Superior temporal gyrus (tissue), 1 donor: ENCODE measurements around the gene WNT10A.
"Not testable (repeated sequence)": the region's sequence is repeated elsewhere in the genome, so short reads cannot be mapped to it uniquely, and the experiment has no call there.

Experiments
- DNase-seq: peaks from one replicate; pipeline ENCODE4 v3.0.0-alpha.2; 2016; ENCODE audit errors: extremely low spot score

WNT10A gene

DNA sequence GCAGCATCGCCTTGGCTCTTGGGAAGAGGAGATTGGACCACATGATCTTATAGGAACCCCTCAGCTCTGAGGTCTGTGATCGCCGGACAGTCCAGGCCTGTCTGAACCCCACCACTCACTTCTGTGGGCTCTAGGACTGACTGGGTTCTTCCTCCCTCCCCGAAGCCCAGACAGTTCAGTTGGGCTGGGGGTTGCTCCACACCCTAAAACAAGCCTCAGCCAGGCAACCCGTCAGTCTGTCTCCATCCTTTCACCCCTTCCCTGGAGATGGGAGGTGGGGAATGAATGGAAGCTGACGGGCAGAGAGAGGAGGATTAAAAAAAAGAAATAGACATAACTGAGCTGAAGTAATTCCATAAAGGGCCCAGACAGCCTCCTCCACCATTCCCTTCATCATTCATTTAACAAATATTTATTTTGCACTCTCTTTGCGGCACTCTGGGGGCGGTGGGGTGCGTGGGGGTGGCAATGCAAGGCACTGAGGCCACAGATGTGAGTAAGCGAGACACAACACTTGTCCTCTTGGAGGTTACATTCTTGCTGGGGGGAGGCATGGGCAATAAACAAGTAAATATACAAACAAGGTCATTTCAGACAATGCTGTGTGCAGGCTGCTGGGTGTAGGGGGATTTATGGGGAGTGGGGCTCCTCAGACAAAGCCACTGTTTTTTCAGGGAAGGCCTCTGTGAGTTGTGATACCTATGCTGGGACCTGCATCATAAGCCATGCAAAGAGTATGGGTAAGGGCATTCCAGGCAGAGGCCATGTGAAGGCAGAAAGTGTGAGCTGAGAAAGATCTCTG lies 12.9 kb downstream of the WNT10A start:
- no peak for DNase-seq

DNA sequence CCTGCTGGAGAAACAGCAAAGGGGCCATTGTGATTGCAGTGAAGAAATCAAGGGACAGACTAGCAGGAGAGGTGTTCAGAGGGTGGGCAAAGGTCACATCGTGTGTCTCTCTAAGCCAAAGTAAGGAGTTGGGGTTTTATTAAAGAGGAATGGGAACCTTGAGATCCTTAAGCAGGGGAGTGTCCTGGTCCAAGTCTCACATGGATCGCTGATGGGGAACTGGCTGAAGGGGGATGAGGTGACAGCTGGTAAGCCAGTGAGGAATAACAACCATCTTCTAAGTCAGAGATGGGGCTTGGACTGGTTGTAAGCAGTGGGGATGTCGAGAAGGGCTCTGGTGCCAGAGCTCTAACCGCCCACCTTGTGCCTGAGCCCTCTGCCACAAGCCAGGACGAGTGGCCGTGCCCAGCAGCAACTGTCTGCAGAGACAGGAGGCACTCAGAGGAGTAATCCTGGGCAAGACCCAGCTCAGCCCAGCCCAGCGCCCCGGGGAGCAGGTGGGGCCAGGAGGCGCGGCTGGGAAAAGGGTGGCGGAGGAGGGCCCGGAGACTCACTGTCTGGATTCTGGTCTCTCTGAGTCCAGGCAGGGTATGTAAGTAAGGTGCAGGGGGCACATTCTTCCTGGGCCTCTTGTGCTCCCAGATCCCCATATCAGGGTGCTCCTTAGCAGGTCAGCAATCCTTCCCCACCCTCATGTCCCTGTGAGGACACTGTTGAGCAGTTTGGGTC lies 13.7 kb downstream of the WNT10A start:
- no peak for DNase-seq

DNA sequence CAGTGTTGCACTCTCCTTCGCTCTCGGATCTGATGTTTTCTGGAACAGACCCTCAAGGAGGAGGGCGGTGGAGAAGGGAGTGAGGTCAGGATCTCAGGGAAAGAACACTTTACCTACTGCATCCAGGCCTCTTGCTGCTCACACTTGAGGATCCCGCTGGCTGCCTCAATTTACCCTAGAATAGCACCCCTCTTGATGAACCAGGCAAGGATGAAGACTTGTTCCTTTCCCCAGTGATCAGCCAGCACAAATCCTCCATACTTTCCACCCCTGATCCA lies 14.2 kb downstream of the WNT10A start:
- no peak for DNase-seq

DNA sequence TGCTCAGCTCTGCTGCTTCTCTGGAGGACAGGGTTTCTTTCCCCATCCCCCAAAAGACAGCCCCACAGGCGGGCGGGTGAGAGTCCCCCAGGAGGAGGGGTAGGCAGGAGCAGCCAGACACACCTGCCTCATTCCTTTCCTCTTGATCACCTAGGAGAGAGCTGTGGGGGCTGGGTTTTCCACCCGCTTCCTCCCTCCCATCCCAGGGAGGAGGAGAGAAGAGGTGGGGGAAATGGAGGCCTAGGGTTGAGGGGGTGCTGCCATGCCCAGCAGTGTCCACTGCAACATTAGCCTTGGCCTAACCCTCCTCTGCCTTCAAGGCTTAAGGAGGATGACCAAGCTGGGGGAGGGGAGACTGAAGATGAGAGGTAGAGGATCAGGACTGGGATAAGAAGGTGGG lies 14.7 kb downstream of the WNT10A start:
- DNase-seq: no peak

DNA sequence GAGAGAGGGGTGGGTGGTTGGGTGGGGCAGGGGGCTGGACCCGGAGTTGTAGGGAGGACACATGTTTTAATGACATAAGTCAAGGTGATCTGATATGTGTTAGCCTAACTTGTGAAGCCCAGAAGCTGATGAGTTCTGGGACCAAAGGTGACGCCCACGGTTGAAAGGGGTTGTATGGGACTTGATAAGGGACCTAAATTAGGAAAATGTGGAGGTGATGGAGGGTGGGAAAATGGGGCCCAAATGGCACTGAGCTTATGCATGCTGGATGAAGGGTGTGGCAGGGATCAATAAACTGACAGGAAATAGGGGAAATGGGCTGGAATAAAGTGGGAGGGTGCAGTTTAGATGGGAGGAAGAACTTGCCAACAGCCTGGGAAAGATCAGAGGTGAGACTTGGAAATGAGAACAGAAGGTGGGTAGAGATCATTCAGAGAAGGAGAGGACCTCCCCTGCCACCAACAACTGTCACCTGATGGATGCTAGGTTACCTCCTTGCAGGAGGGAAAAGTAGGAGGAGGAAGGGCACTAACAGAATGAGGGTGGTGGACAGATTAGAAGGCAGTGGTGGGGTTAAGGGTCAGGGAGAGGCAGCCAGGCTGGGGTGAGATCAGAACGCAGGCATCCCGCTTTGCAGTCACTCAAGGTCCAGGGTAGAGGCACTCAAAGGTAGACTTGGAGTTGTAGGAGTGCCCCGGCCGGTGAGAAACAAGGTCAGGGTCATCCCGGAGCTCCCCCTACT lies 15.3 kb downstream of the WNT10A start:
- no peak for DNase-seq

DNA sequence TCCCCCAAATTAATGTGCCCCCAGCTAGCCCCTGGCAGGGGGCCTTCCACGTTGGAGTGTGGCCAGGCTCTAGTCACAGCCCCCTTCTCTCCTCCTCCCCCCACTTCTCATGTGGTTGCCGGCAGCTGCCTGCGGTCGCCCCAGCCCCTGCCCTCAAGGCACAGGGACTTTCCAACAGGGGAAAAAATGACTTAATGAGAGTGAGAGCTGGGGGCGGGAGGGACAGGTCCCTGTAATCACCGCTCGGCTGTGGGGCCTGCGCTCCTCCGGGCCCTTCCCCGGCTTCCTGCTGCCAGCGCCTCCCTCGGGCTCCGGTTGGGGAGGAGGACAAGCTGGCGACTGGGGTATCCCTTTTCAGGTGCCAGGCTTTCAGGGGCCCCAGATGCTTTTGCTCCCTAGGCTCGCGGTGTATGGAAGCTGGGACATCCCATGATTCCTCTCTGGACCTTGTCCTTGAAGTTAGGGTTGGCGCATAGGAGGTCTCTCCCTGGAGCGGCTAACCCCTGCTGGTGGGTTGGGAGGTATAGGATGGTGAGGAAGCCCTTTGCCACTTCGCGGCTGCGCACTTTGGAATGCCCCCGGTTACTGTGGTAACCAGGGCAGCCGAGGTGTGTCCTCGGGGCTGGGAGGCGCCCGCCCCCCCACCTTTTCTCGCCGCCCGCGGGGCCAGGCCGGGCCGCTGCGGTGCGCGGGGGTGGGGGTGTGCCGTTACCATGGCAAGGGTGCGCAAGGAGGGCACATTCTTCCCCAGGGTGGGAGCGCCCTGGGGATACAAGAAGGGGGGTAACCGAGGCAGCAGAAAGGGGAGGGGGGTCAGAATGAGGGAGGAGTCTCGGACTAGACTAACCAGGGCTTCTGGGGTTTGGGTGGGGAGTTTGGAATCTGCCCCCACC lies 16.1 kb downstream of the WNT10A start:
- DNase-seq: no peak

DNA sequence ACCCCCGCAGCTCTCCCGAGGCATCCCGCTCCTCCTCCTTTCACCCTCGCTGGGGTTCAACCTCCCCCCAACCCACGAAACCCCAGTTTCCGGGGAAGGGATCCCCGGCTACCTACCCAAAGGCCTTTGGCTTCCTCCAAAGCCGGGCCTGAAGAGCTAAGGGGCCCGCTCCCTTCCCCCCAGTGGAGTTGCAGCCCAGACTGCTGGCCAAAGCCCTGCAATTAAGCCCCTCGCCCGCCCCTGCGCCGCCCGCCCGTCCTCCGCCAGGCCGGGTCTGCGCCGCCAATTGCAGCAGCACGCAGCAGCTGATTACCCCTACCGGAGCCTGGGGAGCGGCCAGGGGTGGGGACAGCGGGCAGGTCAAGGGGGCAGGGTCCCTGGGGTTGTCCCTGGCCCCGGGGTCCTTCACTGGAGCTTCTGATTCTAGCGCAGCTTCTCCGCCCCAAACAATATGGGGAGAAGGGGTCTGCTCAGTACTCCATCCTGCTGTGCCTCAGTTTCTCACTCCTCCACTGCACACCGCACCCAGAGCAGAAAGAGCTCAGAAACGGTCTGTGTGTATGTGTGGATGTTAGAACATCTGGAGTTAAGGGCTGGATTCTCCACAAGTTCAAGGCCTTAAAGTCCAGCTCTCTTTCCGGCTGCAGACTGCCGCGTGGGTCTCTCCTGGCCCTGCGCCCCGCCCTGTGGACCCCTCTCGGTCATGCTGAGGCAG lies 16.9 kb downstream of the WNT10A start:
- no peak for DNase-seq

DNA sequence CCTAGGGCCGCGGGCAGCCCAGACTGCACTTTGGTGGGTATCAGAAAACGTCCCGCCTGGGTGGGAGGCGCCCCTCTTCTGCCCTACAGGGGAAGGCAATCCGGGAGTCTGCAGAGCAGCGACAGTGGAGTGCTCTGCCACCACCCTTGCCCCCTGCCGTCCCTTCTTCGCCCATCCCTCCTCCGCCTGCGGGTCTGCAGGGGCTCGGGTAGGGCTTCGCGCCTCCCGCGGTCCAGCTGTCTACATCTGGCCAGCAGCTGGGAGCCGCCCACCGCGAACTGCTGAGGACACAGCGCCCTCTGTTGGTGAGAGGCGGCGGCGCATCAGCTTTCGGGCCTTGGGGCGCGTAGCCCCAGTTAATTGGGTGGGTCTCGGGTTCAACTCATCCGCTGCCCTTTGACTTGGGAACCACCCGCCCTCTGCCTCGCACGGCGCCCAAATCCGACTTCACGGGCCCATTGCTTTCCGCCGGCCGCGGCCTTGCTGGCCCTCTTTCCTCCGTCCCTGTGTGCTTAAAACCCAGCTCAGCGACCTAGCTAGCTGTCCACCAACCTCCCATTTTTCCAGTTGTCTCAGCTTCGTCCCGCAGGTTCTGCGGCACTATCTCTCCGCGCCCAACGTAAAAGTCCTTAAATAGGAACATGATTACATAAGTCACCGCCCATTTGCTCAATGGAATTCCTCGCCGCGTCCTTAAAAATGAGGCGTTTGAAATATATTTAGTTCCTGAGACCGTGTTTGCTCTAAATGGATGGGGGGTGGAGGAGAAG lies 17.6 kb downstream of the WNT10A start:
- DNase-seq: peak; percentile 58

DNA sequence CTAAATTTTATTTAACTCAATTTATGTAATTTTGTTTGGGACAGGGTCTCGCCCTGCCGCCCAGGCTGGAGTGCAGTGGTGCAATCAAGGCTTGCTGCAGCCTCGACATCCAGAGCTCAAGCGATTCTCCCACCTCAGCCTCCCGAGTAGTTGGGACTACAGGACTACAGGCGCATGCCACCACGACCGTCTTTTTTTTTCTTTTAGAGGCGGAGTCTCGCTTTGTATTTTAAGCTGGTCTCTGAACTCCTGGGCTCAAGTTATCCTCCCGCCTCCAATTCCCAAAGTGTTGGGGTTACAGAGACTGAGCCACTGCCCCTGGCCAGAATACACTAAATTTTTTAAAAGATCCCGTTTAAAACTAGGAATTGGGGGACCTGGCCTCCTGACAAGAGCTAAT lies 18.5 kb downstream of the WNT10A start:
- DNase-seq: no peak

DNA sequence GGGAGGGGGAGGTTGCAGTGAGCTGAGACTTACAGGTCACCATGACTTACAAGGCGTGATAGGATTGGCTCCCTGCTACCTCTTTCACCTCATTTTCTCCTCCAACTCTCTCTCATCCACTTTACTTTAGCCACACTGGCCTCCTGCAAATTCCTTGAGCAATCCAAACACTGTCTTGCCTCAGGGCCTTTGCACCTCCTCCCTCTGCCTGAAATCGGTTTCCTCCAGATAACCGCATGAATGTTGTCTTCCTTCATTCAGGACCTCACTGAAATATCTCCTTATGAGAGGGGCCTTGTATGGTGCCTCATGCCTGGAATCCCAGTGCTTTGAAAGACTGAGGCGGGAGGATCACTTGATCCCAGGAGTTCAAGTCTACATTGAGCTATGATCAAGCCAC lies 21.8 kb downstream of the WNT10A start:
- no peak for DNase-seq

DNA sequence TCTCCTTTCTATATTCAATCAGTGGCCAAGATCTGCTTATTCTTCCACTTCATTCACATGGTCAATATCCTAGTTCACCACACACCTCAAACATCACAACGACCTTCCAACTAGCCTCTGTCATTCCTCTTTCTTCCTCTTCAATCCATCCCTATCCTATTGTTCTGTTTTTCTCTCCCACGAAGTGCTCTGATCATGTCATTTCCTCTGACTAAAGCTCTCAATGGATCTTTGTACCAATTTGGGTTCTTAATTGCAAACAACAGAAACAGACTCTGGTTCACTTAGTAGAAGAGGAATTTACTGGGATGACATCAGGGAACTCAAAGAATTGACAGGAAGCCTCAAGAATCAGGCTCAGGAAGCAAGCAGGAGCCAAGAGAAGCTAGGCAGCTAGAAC lies 23.5 kb downstream of the WNT10A start:
- DNase-seq: no peak

DNA sequence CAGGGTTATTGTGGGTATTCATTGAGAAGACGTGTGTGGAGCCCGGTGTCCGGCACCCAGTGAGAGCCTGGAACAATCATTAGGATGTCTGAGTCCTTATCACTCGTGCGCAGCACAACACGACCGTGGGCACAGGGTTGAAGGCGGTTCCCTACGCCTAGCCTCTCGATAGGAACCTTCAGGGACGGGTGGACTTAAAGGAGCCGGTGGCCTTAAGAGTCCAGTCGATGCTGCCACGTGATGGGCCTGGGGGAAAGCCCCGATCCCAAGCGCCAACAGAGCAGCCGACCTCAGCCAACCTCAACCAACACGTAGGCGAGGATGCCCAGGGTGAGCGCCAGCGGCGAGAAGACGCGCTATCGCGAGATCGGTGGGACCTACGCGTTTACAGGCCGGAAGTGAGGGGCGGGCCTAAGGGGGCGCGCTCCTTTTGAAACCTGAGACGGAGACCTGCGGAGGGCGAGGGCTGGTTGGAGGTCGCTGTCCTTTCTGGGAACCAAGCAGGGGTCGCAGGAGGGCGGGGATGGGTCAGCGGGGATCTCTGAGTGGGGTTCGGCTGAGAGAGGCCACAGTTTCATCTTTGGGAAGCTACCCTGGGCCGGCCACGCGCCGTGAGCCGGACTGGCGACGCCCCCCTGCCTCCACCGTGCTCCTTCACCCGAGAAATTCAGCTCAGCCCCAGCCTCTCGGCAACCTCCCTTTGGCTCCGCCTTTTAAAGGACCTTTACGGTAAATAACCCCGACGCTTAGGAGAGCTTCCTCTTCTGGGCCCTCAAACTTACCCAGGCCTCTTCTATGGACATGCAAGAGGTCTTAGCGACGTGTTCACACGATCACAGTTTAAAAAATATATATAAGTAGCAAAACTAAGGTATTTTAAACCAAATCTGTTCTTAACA lies 28.3 kb downstream of the WNT10A start:
- DNase-seq: peak; percentile 73

DNA sequence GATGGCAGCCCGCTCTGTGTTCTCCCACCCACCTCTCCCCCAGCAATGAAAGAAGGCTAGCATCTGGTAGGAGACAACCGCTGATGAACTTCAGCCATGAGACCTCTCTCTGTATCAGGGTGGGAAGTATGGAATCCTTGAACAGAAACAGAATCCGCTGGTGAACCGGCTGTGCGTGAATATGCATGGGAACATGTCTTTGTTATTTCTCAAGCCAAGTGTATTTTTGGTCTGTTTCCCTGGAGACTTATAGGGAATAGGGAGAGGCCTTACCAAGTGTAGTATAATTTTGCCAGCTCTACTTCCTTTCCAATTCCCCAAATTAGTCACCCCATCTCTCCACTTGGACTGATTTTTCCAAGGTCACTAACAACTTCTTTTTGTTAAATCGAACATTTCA lies 30.1 kb downstream of the WNT10A start:
- DNase-seq: peak; percentile 38

DNA sequence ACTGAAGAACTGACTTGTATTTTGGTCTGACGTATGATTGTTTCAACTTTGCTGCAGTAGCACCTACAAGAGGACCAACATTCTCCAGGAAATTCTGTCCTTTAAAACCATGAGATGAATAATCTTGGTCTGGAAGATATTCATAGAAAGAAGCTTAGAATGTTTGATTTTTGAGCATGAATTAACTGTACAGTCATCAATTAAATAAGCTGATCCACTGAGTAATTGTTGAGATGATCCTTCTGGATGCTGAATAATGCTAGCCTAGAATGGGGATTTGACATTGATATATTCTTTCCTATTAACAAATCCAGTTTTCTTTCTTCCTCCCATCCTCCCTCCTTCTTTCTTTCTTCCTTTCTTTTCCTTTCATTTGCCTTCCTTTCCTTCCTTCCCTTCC lies 39.9 kb downstream of the WNT10A start:
- no peak for DNase-seq

DNA sequence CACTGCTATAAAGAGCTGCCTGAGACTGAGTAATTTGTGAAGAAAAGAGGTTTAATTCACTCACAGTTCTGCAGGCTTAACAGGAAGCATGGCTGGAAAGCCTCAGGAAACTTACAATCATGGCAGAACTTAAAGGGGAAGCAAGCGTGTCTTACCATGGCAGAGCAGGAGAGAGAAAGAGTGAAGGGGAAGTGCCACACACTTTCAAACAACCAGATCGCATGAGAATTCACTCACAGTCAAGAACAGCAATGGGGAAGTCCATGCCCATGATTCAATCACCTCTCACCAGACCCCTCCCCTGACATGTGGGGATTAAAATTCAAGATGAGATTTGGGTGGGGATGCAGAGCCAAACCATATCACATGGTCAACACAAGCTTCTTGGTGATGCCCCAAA lies 44.1 kb downstream of the WNT10A start:
- DNase-seq: no peak

DNA sequence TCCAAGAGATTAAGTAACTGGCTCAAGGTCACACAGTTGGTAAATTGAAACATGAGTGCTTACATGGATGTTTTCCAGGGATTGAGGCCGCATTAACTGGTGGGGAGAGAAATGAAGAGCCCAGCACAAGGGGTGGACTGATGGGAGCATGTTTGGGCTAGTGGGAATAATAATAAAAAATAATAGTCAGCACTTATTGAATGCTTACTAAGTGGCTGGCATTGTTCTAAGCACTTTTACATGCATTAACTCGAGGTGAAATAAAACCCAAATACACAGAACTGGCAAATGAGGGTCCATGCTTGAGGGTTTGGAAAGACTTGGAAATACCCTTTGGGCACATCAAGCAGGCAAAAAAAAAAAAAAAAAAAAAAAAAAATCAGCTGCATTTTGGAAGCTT lies 44.8 kb downstream of the WNT10A start:
- DNase-seq: no peak

DNA sequence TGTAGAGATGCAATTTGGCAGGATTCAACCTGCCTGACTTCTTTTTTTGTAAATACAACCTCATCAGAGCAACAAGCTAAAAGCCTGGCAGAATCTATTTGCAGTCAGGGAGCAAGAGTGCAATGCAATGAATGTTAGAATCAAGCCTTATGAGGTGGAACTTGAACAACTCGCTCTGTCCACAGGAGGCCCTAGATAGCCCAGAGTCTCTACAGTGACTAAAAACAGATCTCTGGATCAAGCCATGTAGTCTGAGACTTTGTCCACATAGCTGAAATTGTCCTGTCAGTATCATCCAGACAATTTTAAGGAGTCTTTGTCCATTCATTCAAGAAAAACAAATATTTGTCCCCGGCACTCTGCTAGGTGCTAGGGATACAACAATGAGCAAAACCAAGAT lies 46.8 kb downstream of the WNT10A start:
- no peak for DNase-seq

DNA sequence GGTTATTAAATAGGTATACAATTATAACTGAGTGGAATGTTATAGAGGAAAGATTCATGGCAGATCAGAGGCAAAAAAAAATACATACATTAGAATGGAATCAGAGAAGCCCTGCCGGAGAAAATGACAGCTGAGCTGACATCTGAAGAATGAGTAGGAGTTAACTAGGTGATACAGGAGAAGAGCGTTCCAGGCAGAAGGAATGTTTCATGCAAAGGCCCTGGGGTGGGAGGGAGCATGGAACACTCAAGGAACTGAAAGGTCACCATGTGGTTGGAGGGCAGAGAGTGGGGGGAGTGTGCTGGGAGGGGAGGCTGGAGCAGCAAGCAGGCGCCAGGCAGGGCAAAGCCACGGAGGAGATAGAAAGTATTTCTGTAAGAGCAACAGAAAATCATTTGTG lies 47.2 kb downstream of the WNT10A start:
- DNase-seq: no peak

DNA sequence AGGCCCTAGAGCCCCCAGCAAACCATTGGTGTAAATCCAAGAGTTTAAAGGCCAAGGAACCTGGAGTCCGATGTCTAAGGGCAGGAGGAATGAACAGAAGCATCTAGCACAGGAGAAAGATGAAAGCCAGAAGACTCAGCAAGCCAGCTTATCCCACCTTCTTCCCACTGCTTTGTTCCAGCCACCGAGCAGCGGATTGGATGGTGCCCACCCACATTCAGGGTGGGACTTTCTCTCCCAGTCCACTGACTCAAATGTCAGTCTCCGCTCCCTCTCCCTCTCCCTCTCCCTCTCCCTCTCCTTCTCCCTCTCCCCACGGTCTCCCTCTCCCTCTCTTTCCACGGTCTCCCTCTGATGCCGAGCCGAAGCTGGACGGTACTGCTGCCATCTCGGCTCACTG lies 49.8 kb downstream of the WNT10A start:
- not testable (repeated sequence) for DNase-seq
